ENCODE data around the gene GYPA.
"Not testable (repeated sequence)": the region's sequence is repeated elsewhere in the genome, so short reads cannot be mapped to it uniquely, and the experiment has no call there.

Gene GYPA

GRCh38 chr4:144115519-144115918 lies 25.0 kb downstream of the GYPA start:
- ATAC-seq = no peak
- TF ChIP-seq PATZ1 (CRISPR knock-in tag; IDR thresholded peaks at IDR 0.05; ENCODE audit: borderline replicate concordance) (no peak), SNAI2 (CRISPR knock-in tag; IDR thresholded peaks at IDR 0.05) (no peak), TSHZ2 (CRISPR knock-in tag; IDR thresholded peaks at IDR 0.05) (no peak), ESRRG (CRISPR knock-in tag; IDR thresholded peaks at IDR 0.05) (no peak), RARB (CRISPR knock-in tag; IDR thresholded peaks at IDR 0.05) (no peak), CSDC2 (CRISPR knock-in tag; IDR thresholded peaks at IDR 0.05) (no peak), OSR1 (CRISPR knock-in tag; IDR thresholded peaks at IDR 0.05) (no peak), ISL1 (CRISPR knock-in tag; IDR thresholded peaks at IDR 0.05) (no peak), ZFP3 (CRISPR knock-in tag; IDR thresholded peaks at IDR 0.05) (no peak), BACH2 (CRISPR knock-in tag; IDR thresholded peaks at IDR 0.05; ENCODE audit: borderline replicate concordance) (no peak)

- TF ChIP-seq CSDC2 (CRISPR knock-in tag; IDR thresholded peaks at IDR 0.05) (no peak), CSRNP3 (CRISPR knock-in tag; IDR thresholded peaks at IDR 0.05) (no peak), ARNTL (CRISPR knock-in tag; IDR thresholded peaks at IDR 0.05; ENCODE audit: borderline replicate concordance, low read depth) (no peak), BACH2 (CRISPR knock-in tag; IDR thresholded peaks at IDR 0.05; ENCODE audit: borderline replicate concordance) (no peak), TCF4 (CRISPR knock-in tag; IDR thresholded peaks at IDR 0.05; ENCODE audit: borderline replicate concordance) (no peak), ZNF8 (CRISPR knock-in tag; IDR thresholded peaks at IDR 0.05) (no peak), SNAI2 (CRISPR knock-in tag; IDR thresholded peaks at IDR 0.05) (no peak), RARB (CRISPR knock-in tag; IDR thresholded peaks at IDR 0.05) (no peak), TOX (CRISPR knock-in tag; IDR thresholded peaks at IDR 0.05; ENCODE audit: borderline replicate concordance) (no peak), POU6F1 (CRISPR knock-in tag; IDR thresholded peaks at IDR 0.05; ENCODE audit: borderline replicate concordance, low read depth) (no peak), ZFP3 (CRISPR knock-in tag; IDR thresholded peaks at IDR 0.05) (no peak), ZC3H10 (CRISPR knock-in tag; IDR thresholded peaks at IDR 0.05) (no peak), ZFP30 (CRISPR knock-in tag; IDR thresholded peaks at IDR 0.05) (no peak)
- ATAC-seq = no peak
Observed at GRCh38 chr4:144113546-144113945, 27.0 kb downstream of the GYPA start.

GRCh38 chr4:144104509-144105130 lies 35.9 kb downstream of the GYPA start:
- no peak for ATAC-seq
- TF ChIP-seq TSHZ2 (CRISPR knock-in tag; IDR thresholded peaks at IDR 0.05) (no peak), ISL1 (CRISPR knock-in tag; IDR thresholded peaks at IDR 0.05) (no peak), ZC3H10 (CRISPR knock-in tag; IDR thresholded peaks at IDR 0.05) (no peak), POU6F1 (CRISPR knock-in tag; IDR thresholded peaks at IDR 0.05; ENCODE audit: borderline replicate concordance, low read depth) (no peak), ARNTL (CRISPR knock-in tag; IDR thresholded peaks at IDR 0.05; ENCODE audit: borderline replicate concordance, low read depth) (no peak), ZNF8 (CRISPR knock-in tag; IDR thresholded peaks at IDR 0.05) (no peak), CSDC2 (CRISPR knock-in tag; IDR thresholded peaks at IDR 0.05) (no peak), TCF4 (CRISPR knock-in tag; IDR thresholded peaks at IDR 0.05; ENCODE audit: borderline replicate concordance) (no peak), BACH2 (CRISPR knock-in tag; IDR thresholded peaks at IDR 0.05; ENCODE audit: borderline replicate concordance) (no peak), ZFP3 (CRISPR knock-in tag; IDR thresholded peaks at IDR 0.05) (no peak), GLIS3 (CRISPR knock-in tag; IDR thresholded peaks at IDR 0.05) (no peak), ZFP30 (CRISPR knock-in tag; IDR thresholded peaks at IDR 0.05) (no peak), PPARA (CRISPR knock-in tag; IDR thresholded peaks at IDR 0.05; ENCODE audit: borderline replicate concordance) (no peak), PATZ1 (CRISPR knock-in tag; IDR thresholded peaks at IDR 0.05; ENCODE audit: borderline replicate concordance) (no peak), TOX (CRISPR knock-in tag; IDR thresholded peaks at IDR 0.05; ENCODE audit: borderline replicate concordance) (no peak)

GRCh38 chr4:144097776-144098175 lies 42.7 kb downstream of the GYPA start:
- not testable (repeated sequence) for ATAC-seq
